GM18520 (cell line): ENCODE data around the gene HSCB.
"Not testable (repeated sequence)": the region's sequence is repeated elsewhere in the genome, so short reads cannot be mapped to it uniquely, and the experiment has no call there.

Experiments used
- ATAC-seq: cut with Tn5 transposase; IDR thresholded peaks from one replicate; pipeline ENCODE4 v1.9.1; 2021; ENCODE audit not compliant: unreplicated experiment

HSCB gene

GRCh38 chr22:28737701-28738100 is 4.1 kb upstream of the HSCB start:
- ATAC-seq, result no peak

- ATAC-seq, result not testable (repeated sequence)
These were observed 3.0 kb upstream of the HSCB start for GRCh38 chr22:28738876-28739275.

- ATAC-seq, result no peak
These were observed 547 bp upstream of the HSCB start for GRCh38 chr22:28741200-28741784.

GRCh38 chr22:28742562-28742962 is 723 bp downstream of the HSCB start:
- ATAC-seq, result no peak

GRCh38 chr22:28743852-28744251 is 2.0 kb downstream of the HSCB start:
- ATAC-seq, result no peak

GRCh38 chr22:28750471-28750881 is 8.6 kb downstream of the HSCB start:
- ATAC-seq, result no peak

GRCh38 chr22:28754512-28754911 is 12.7 kb downstream of the HSCB start:
- not testable (repeated sequence) for ATAC-seq

GRCh38 chr22:28759861-28760560 is 18.2 kb downstream of the HSCB start:
- no peak for ATAC-seq

- no peak for ATAC-seq
These were observed 19.6 kb downstream of the HSCB start for GRCh38 chr22:28761449-28761755.

- not testable (repeated sequence) for ATAC-seq
These were observed 20.2 kb downstream of the HSCB start for GRCh38 chr22:28762000-28762399.

GRCh38 chr22:28766628-28767027 is 24.8 kb downstream of the HSCB start:
- ATAC-seq, result no peak

- ATAC-seq, result no peak
These were observed 27.0 kb downstream of the HSCB start for GRCh38 chr22:28768701-28769393.

GRCh38 chr22:28769394-28770085 is 27.7 kb downstream of the HSCB start:
- ATAC-seq, result no peak

- ATAC-seq, result no peak
These were observed 29.5 kb downstream of the HSCB start for GRCh38 chr22:28771195-28771791.

- peak; percentile 82 for ATAC-seq
These were observed 31.0 kb downstream of the HSCB start, which contains the start of gene CCDC117 for GRCh38 chr22:28772633-28773460. CCDC117 (plus strand) TSS chr22:28772695; CDS start chr22:28772850, 155 bp downstream.

- ATAC-seq, result peak; percentile 18
These were observed 31.6 kb downstream of the HSCB start for GRCh38 chr22:28773461-28773867.

GRCh38 chr22:28774378-28774777 is 32.5 kb downstream of the HSCB start:
- ATAC-seq, result no peak

- ATAC-seq, result no peak
These were observed 38.0 kb downstream of the HSCB start for GRCh38 chr22:28779833-28780232.

GRCh38 chr22:28780296-28780695 is 38.5 kb downstream of the HSCB start:
- ATAC-seq, result no peak
